Thyroid gland (tissue), 4 donors: ENCODE results near the gene SLC12A5.

Source experiments
- POLR2A ChIP-seq, 2 donors: fragments of 450-650 bp; IDR thresholded peaks; one replicate each; pipeline ENCODE4 v1.6.1; 2017; ENCODE audit warnings: antibody characterized with exemption in 2 of 2, mild to moderate bottlenecking in 2 of 2, moderate library complexity in 1 of 2
- TF ChIP-seq, protein P1 (sequence below), 6 experiments: fragments of 200-600 bp in 3 of 6; fragments of 450-650 bp in 3 of 6; sonication (generic) in 3 of 6; IDR thresholded peaks; one replicate each; pipeline ENCODE4 v1.5.1; 2016 to 2019; ENCODE audit warnings: antibody characterized with exemption in 6 of 6, mild to moderate bottlenecking in 2 of 6, inconsistent platforms in 1 of 6, moderate library complexity in 1 of 6

DNA sequence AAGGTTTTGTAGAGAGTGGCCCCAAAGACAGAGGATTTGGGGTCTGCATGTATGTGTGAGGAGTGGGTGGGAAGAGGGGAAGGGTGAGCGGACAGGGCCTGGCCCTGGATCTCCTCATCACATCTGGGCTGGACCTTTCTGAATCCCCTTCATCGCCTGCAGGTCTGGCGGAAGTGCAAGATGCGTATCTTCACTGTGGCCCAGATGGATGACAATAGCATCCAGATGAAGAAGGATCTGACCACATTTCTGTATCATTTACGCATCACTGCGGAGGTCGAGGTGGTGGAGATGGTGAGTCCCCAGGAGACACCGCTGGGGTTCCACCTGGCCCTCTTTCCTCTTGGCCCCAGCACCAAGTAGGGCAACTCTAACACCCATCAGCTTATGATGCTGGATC lies 24.4 kb downstream of the SLC12A5 start:
- TF ChIP-seq, protein P1, sequence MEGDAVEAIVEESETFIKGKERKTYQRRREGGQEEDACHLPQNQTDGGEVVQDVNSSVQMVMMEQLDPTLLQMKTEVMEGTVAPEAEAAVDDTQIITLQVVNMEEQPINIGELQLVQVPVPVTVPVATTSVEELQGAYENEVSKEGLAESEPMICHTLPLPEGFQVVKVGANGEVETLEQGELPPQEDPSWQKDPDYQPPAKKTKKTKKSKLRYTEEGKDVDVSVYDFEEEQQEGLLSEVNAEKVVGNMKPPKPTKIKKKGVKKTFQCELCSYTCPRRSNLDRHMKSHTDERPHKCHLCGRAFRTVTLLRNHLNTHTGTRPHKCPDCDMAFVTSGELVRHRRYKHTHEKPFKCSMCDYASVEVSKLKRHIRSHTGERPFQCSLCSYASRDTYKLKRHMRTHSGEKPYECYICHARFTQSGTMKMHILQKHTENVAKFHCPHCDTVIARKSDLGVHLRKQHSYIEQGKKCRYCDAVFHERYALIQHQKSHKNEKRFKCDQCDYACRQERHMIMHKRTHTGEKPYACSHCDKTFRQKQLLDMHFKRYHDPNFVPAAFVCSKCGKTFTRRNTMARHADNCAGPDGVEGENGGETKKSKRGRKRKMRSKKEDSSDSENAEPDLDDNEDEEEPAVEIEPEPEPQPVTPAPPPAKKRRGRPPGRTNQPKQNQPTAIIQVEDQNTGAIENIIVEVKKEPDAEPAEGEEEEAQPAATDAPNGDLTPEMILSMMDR (IDR thresholded peaks at IDR 0.05) = no peak
- no peak for TF ChIP-seq POLR2A (IDR thresholded peaks at IDR 0.05)
